Superior temporal gyrus (tissue), 1 donor: ENCODE measurements around the gene PRTN3.
"Not testable (repeated sequence)": the region's sequence is repeated elsewhere in the genome, so short reads cannot be mapped to it uniquely, and the experiment has no call there.

Experiments
- DNase-seq: peaks from one replicate; pipeline ENCODE4 v3.0.0-alpha.2; 2016; ENCODE audit errors: extremely low spot score

Gene PRTN3

GRCh38 chr19:866769-867300 is 26.0 kb downstream of the PRTN3 start:
- DNase-seq, result no peak

- DNase-seq, result no peak
These were observed 26.5 kb downstream of the PRTN3 start for GRCh38 chr19:867301-867793.

GRCh38 chr19:867855-868457 is 27.2 kb downstream of the PRTN3 start:
- DNase-seq, result no peak

- no peak for DNase-seq
These were observed 27.9 kb downstream of the PRTN3 start for GRCh38 chr19:868458-869244.

GRCh38 chr19:869245-870177 is 28.7 kb downstream of the PRTN3 start:
- DNase-seq, result no peak

GRCh38 chr19:870314-870713 is 29.5 kb downstream of the PRTN3 start:
- no peak for DNase-seq

GRCh38 chr19:870963-871401 is 30.2 kb downstream of the PRTN3 start:
- no peak for DNase-seq

- DNase-seq, result no peak
These were observed 30.9 kb downstream of the PRTN3 start for GRCh38 chr19:871446-872265.

GRCh38 chr19:872266-872951 is 31.6 kb downstream of the PRTN3 start:
- no peak for DNase-seq

GRCh38 chr19:873084-873483 is 32.3 kb downstream of the PRTN3 start:
- DNase-seq, result no peak

- no peak for DNase-seq
These were observed 32.8 kb downstream of the PRTN3 start for GRCh38 chr19:873561-874041.

- DNase-seq, result no peak
These were observed 34.6 kb downstream of the PRTN3 start for GRCh38 chr19:875265-875879.

- DNase-seq, result no peak
These were observed 35.3 kb downstream of the PRTN3 start for GRCh38 chr19:876089-876488.

- no peak for DNase-seq
These were observed 36.0 kb downstream of the PRTN3 start for GRCh38 chr19:876780-877314.

GRCh38 chr19:877992-878660 is 37.3 kb downstream of the PRTN3 start:
- DNase-seq, result not testable (repeated sequence)

- not testable (repeated sequence) for DNase-seq
These were observed 38.2 kb downstream of the PRTN3 start for GRCh38 chr19:878751-879561.

GRCh38 chr19:879711-880438 is 39.1 kb downstream of the PRTN3 start:
- DNase-seq, result no peak
